ENCODE data around the gene ITPR1. TPM values are rescaled to one million over a fixed set of nuclear protein-coding genes. Genes with fewer than 3 reads are reported as not detected.
A peak's percentile ranks its signal among the peaks of the same experiment; 100 is the strongest.

The ITPR1 gene
- total RNA-seq, 1 donor from 2014 or later = 6.7 TPM

DNA sequence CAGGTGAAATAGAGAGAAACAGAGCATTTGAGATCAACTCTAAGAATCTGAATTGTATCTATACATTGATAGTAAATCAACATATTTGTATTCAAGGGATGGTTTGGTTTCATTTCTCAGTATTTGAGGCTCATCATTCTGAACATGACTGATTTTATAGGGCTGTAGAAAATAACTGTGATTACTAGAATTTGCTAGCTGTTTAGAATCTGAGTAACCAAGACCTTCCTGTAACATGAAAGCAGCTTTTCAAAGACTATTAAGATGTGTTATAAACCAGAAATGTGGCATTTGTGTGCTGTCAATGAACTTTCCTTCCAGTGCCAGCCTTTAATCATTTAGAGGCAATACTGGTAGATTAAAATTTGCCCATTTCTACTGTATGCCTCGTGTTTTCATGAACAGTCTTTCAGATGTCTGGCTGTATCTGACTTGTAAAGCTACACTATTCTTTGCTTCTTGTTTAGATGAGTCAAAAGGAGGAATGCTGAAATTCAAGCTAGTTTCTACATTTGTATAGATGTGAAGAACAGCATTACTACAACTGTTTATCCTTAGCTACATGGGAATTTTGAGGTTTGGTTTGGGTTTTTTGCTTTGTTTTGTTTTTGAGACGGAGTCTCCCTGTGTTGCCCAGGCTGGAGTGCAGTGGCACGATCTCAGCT is 348.8 kb downstream of the ITPR1 start:
- DNase-seq (ENCODE audit: low read depth) (peak; percentile 47), FAIRE-seq (peak; percentile 13)
- H3K36me3 Mint-ChIP-seq (ENCODE audit: low read depth, unreplicated experiment) = no peaks in the 10 kb centered on the region
- no peaks in the 10 kb centered on the region for H4K20me1 ChIP-seq (ENCODE audit: insufficient read depth, low read length)
- peaks cover 20% of the 10 kb centered on the region for H3K4me1 Mint-ChIP-seq (ENCODE audit: low read depth, unreplicated experiment)
- no peak overlapping the region for H3K4me3 Mint-ChIP-seq (ENCODE audit: unreplicated experiment)
- no peaks in the 10 kb centered on the region for H3K9me3 ChIP-seq (ENCODE audit: insufficient read depth, low read depth, low read length)
- no peaks in the 10 kb centered on the region for H3K27me3 ChIP-seq (ENCODE audit: insufficient read depth, low read length)
- H3K27ac ChIP-seq (ENCODE audit: low read depth, low read length) = no peak overlapping the region
- no peaks in the 10 kb centered on the region for H3K4me1 ChIP-seq (ENCODE audit: insufficient read depth, low read length)
- H3K27ac Mint-ChIP-seq (ENCODE audit: unreplicated experiment) = peak overlapping the region; percentile 36
- no peaks in the 10 kb centered on the region for H3K79me2 ChIP-seq (ENCODE audit: insufficient read depth, low read length)
- no peaks in the 10 kb centered on the region for H3K9me3 Mint-ChIP-seq (ENCODE audit: unreplicated experiment)
- H2AFZ ChIP-seq (ENCODE audit: low read depth, low read length) = no peak overlapping the region
- H3K4me3 ChIP-seq (ENCODE audit: insufficient read depth, low read depth, low read length) = no peak overlapping the region
- TF ChIP-seq EZH2 (IDR thresholded peaks at IDR 0.05; ENCODE audit: insufficient read depth, low read length) (no peak), CTCF (IDR thresholded peaks at IDR 0.05; ENCODE audit: insufficient read depth, low read depth, low read length) (no peak)
- no peaks in the 10 kb centered on the region for H3K27me3 Mint-ChIP-seq (ENCODE audit: low read depth, unreplicated experiment)
- no peak overlapping the region for H3K9ac ChIP-seq (ENCODE audit: low read length)
- H3K4me2 ChIP-seq (ENCODE audit: low read length) = no peak overlapping the region
- no peaks in the 10 kb centered on the region for H3K36me3 ChIP-seq (ENCODE audit: insufficient read depth, low read length)

GRCh38 chr3:4843619-4844018 is 350.5 kb downstream of the ITPR1 start:
- Mint-ChIP-seq H3K27ac (ENCODE audit: unreplicated experiment) (no peak overlapping the region), H3K9me3 (ENCODE audit: unreplicated experiment) (no peaks in the 10 kb centered on the region), H3K4me1 (ENCODE audit: low read depth, unreplicated experiment) (peaks cover 22% of the 10 kb centered on the region), H3K4me3 (ENCODE audit: unreplicated experiment) (no peak overlapping the region), H3K36me3 (ENCODE audit: low read depth, unreplicated experiment) (no peaks in the 10 kb centered on the region), H3K27me3 (ENCODE audit: low read depth, unreplicated experiment) (no peaks in the 10 kb centered on the region)
- Histone ChIP-seq H3K27ac (ENCODE audit: low read depth, low read length) (no peak overlapping the region), H3K4me3 (ENCODE audit: insufficient read depth, low read depth, low read length) (no peak overlapping the region), H3K79me2 (ENCODE audit: insufficient read depth, low read length) (no peaks in the 10 kb centered on the region), H2AFZ (ENCODE audit: low read depth, low read length) (no peak overlapping the region), H3K9ac (ENCODE audit: low read length) (no peak overlapping the region), H4K20me1 (ENCODE audit: insufficient read depth, low read length) (no peaks in the 10 kb centered on the region), H3K4me1 (ENCODE audit: insufficient read depth, low read length) (no peaks in the 10 kb centered on the region), H3K4me2 (ENCODE audit: low read length) (no peak overlapping the region), H3K9me3 (ENCODE audit: insufficient read depth, low read depth, low read length) (no peaks in the 10 kb centered on the region), H3K27me3 (ENCODE audit: insufficient read depth, low read length) (no peaks in the 10 kb centered on the region), H3K36me3 (ENCODE audit: insufficient read depth, low read length) (no peaks in the 10 kb centered on the region)
- no peak for FAIRE-seq
- DNase-seq (ENCODE audit: low read depth) = no peak
- TF ChIP-seq CTCF (IDR thresholded peaks at IDR 0.05; ENCODE audit: insufficient read depth, low read depth, low read length) (no peak), EZH2 (IDR thresholded peaks at IDR 0.05; ENCODE audit: insufficient read depth, low read length) (no peak)

- Mint-ChIP-seq H3K4me3 (ENCODE audit: unreplicated experiment) (no peak overlapping the region), H3K4me1 (ENCODE audit: low read depth, unreplicated experiment) (peaks cover 30% of the 10 kb centered on the region), H3K9me3 (ENCODE audit: unreplicated experiment) (no peaks in the 10 kb centered on the region), H3K36me3 (ENCODE audit: low read depth, unreplicated experiment) (no peaks in the 10 kb centered on the region), H3K27ac (ENCODE audit: unreplicated experiment) (no peak overlapping the region), H3K27me3 (ENCODE audit: low read depth, unreplicated experiment) (no peaks in the 10 kb centered on the region)
- H2AFZ ChIP-seq (ENCODE audit: low read depth, low read length) = no peak overlapping the region
- no peaks in the 10 kb centered on the region for H3K27me3 ChIP-seq (ENCODE audit: insufficient read depth, low read length)
- no peak for TF ChIP-seq EZH2 (IDR thresholded peaks at IDR 0.05; ENCODE audit: insufficient read depth, low read length)
- no peak for TF ChIP-seq CTCF (IDR thresholded peaks at IDR 0.05; ENCODE audit: insufficient read depth, low read depth, low read length)
- no peaks in the 10 kb centered on the region for H3K9me3 ChIP-seq (ENCODE audit: insufficient read depth, low read depth, low read length)
- no peak overlapping the region for H3K4me2 ChIP-seq (ENCODE audit: low read length)
- no peaks in the 10 kb centered on the region for H3K36me3 ChIP-seq (ENCODE audit: insufficient read depth, low read length)
- no peaks in the 10 kb centered on the region for H3K79me2 ChIP-seq (ENCODE audit: insufficient read depth, low read length)
- FAIRE-seq = no peak
- H3K4me3 ChIP-seq (ENCODE audit: insufficient read depth, low read depth, low read length) = no peak overlapping the region
- H3K27ac ChIP-seq (ENCODE audit: low read depth, low read length) = no peak overlapping the region
- DNase-seq (ENCODE audit: low read depth) = no peak
- H4K20me1 ChIP-seq (ENCODE audit: insufficient read depth, low read length) = no peaks in the 10 kb centered on the region
- no peak overlapping the region for H3K9ac ChIP-seq (ENCODE audit: low read length)
- H3K4me1 ChIP-seq (ENCODE audit: insufficient read depth, low read length) = no peaks in the 10 kb centered on the region
Observed at GRCh38 chr3:4845882-4846281, 352.7 kb downstream of the ITPR1 start.
